ENCODE results near the gene NELFE.
"Not testable (repeated sequence)": the region's sequence is repeated elsewhere in the genome, so short reads cannot be mapped to it uniquely, and the experiment has no call there.

NELFE gene

GRCh38 chr6:31958741-31959739, at the start of gene NELFE, which contains the start of gene SKIC2:
NELFE (minus strand) TSS chr6:31958971; CDS start chr6:31958446, 525 bp downstream.
SKIC2 (plus strand) TSS chr6:31959175; CDS start chr6:31959193, 18 bp downstream.
- peak; percentile 93 to 98 (median 96) for DNase-seq (ENCODE audit: low read depth in 4 of 4, low spot score in 1 of 4)

GRCh38 chr6:32008037-32008436, 49.3 kb upstream of the NELFE start:
- not testable (repeated sequence) for DNase-seq (ENCODE audit: low read depth in 4 of 4, low spot score in 1 of 4)

- not testable (repeated sequence) for DNase-seq (ENCODE audit: low read depth in 4 of 4, low spot score in 1 of 4)
Measured at GRCh38 chr6:32007086-32007485, 48.3 kb upstream of the NELFE start.

GRCh38 chr6:32005991-32006529, 47.3 kb upstream of the NELFE start:
- not testable (repeated sequence) for DNase-seq (ENCODE audit: low read depth in 4 of 4, low spot score in 1 of 4)

- DNase-seq (ENCODE audit: low read depth in 4 of 4, low spot score in 1 of 4): not testable (repeated sequence)
Measured at GRCh38 chr6:32005538-32005880, 46.7 kb upstream of the NELFE start.

GRCh38 chr6:32004864-32005537, 46.2 kb upstream of the NELFE start:
- not testable (repeated sequence) for DNase-seq (ENCODE audit: low read depth in 4 of 4, low spot score in 1 of 4)

- DNase-seq (ENCODE audit: low read depth in 4 of 4, low spot score in 1 of 4): not testable (repeated sequence)
Measured at GRCh38 chr6:32004393-32004792, 45.6 kb upstream of the NELFE start.

GRCh38 chr6:32003301-32003700, 44.5 kb upstream of the NELFE start:
- not testable (repeated sequence) for DNase-seq (ENCODE audit: low read depth in 4 of 4, low spot score in 1 of 4)

GRCh38 chr6:32002546-32003268, 43.9 kb upstream of the NELFE start:
- DNase-seq (ENCODE audit: low read depth in 4 of 4, low spot score in 1 of 4): not testable (repeated sequence)

GRCh38 chr6:31996385-31996784, 37.6 kb upstream of the NELFE start:
- not testable (repeated sequence) for DNase-seq (ENCODE audit: low read depth in 4 of 4, low spot score in 1 of 4)

- not testable (repeated sequence) for DNase-seq (ENCODE audit: low read depth in 4 of 4, low spot score in 1 of 4)
Measured at GRCh38 chr6:31994421-31994820, 35.6 kb upstream of the NELFE start.

- not testable (repeated sequence) for DNase-seq (ENCODE audit: low read depth in 4 of 4, low spot score in 1 of 4)
Measured at GRCh38 chr6:31989363-31989762, 30.6 kb upstream of the NELFE start.

- DNase-seq (ENCODE audit: low read depth in 4 of 4, low spot score in 1 of 4): not testable (repeated sequence)
Measured at GRCh38 chr6:31981744-31982143, 23.0 kb upstream of the NELFE start, which contains the start of gene C4A. C4A (plus strand) TSS chr6:31982057; CDS start chr6:31982108, 51 bp downstream.

- not testable (repeated sequence) for DNase-seq (ENCODE audit: low read depth in 4 of 4, low spot score in 1 of 4)
Measured at GRCh38 chr6:31980998-31981397, 22.2 kb upstream of the NELFE start.

GRCh38 chr6:31980195-31980876, 21.6 kb upstream of the NELFE start:
- DNase-seq (ENCODE audit: low read depth in 4 of 4, low spot score in 1 of 4): not testable (repeated sequence)

- DNase-seq (ENCODE audit: low read depth in 4 of 4, low spot score in 1 of 4): no peak
Measured at GRCh38 chr6:31979238-31979898, 20.6 kb upstream of the NELFE start.

GRCh38 chr6:31978831-31979230, 20.1 kb upstream of the NELFE start:
- no peak for DNase-seq (ENCODE audit: low read depth in 4 of 4, low spot score in 1 of 4)

GRCh38 chr6:31977816-31978431, 19.2 kb upstream of the NELFE start:
- no peak for DNase-seq (ENCODE audit: low read depth in 4 of 4, low spot score in 1 of 4)

GRCh38 chr6:31976065-31976464, 17.3 kb upstream of the NELFE start:
- not testable (repeated sequence) for DNase-seq (ENCODE audit: low read depth in 4 of 4, low spot score in 1 of 4)
